Putamen (tissue), 1 donor: ENCODE results near the gene CXCR5.

Experiments
- DNase-seq: peaks from one replicate; pipeline ENCODE4 v3.0.0-alpha.2; 2016; ENCODE audit warnings: low spot score

Gene CXCR5

DNA sequence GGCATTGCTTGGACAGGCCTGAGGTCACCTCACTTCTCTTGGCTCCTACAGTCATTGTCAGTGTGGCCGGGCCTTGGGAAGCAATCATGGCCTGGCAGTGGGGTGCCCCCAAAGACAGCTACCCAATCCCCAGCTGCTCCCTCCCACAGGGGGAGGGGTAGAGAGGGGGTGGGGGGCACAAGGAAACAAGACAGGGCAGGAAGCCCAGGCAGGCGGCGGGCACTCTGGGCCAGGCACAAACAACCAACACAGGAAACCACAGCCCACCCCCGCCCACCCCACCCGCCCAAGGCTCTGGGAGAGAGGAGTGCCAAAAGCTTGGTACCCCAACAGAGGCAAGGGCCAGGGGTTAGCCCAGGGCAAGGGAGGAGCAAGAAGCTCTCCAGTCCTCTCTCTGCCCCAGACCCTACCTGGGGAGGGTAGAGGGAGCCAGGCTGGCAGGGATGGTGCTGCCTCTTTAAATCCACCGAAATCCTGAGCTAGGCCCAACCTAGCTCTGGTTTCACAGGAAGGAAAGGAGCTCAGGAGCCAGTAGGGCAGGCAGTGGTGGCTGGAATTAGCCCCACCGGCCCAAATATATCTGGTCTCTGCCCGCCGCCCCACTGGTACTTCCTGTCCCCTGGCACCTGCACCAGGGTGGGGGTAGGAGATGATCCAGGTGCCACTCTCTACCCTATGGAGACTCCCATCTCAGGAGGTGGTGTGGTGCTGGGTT lies 29.9 kb downstream of the CXCR5 start:
- DNase-seq = no peak

DNA sequence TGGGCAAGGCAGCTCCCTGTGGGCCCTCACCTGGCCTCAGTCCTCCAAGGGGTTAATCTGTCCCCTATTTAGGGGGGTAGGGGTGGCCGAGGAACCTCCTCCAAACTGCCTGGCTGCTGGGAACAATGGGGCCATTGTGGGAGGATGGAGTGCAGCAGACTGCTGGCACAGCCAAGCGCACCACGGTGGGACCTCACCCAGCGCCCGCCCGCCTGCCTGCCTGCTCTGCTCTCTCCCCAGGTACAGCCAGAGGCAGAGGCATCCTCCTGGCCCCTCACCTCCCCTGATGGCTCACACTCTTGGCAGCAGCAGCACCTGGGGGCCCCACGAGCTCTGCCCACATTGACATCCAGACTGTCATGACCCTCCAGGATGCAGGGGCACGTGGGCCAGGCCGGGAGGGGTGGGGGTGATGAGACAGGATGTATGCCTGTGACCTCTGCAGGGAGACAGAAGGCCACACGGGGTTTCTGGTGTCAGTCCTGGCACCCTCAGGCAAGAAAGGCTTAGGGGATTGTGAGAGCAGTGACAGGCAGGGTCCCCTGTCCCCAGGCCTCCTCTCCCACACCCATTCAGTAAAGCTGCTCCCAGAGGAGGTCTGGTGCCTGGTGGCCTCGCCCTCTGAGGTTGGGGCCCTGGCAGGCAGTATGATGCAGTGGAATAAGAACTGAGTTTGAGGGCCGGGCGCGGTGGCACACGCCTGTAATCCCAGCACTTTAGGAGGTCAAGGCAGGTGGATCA lies 30.7 kb downstream of the CXCR5 start:
- no peak for DNase-seq

- no peak for DNase-seq
Measured at GRCh38 chr11:118914987-118915386, 31.3 kb downstream of the CXCR5 start.

DNA sequence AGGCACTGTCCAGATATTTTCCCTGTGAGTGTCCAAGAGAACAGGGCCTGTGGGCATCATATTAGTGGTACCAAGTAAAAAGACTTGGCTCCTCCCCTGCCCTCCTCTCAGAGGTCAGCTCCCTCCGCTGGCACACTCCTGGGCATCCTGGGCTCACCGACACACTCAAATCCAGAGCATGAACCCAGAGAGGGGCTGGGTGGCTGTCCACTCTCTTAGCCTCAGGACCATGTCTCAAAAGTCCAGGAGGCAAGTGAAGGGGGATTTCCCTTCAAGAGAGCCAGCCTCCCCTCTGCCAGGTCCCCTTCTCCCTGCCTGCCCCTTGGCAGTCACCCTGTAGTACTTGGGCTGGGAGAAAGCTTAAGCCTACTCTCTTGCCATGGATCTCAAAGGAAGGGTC lies 31.7 kb downstream of the CXCR5 start:
- no peak for DNase-seq

DNA sequence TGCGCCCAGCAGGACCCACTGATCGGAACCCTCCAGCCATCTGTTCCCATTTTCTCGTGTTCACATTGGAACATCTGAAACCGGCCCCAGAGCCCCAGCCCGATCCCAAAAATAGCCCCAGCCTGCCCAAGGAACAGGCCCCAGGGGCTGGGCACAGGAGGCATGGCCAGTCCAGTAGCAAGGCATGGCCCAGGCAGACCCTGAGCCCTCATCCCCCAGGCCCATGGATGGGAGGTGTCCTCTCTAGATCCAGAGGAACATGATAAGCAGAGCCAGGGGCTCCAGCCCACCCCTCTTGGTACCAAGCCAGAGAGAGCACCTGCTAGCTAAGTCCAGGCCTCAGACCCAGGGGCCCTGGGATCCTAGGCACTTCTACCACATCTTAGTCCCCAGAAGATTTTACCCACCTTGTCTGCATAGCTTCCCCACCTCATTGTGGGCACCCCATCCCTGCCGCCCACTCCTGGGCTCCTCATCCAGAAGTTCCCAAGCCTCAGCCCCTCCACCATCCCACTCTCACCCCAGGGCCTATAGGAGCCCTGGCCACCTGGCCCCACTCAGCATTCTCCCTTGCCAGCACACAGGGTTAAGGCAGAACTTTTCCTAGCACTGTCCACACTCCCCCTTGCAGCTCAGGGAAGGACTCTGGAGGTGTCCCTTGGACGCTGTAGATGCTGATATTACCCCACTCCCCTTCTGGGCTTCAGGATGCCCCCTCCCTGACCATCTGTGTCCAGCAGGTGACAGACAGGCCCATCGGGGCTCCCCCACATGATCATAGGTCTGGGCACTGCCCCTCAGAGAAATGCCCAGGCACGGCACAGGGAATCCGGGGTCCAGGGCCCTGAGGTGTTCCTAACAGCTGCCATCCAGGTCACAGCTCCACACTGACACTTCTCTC lies 32.5 kb downstream of the CXCR5 start:
- DNase-seq = no peak

DNA sequence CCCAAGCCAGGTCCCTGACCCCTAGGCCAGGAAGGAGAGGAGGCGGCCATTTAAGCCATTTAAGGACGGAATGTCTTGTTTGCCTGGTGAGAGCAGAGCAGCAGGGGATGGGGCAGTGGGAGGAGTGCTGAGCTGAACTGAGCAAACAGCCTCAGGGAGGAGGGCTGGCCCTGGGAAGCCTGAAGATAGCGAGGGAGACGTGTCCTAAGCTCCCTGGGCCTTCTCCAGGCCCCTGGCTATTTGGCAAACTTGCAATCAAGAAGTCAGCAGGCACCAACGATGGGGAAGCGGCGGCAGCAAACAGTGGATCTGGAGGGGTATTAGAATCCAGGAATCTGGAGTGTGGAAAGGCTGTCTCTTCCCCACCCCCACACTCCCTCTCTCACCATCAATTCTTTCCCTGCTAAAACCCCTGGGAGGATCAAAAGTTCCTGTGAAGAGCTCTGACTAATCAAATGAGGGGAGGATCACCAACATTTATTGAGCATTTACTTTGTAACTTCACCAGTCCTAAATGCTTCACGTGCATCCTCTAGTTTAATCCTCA lies 33.2 kb downstream of the CXCR5 start:
- no peak for DNase-seq

GRCh38 chr11:118917481-118918127 lies 33.9 kb downstream of the CXCR5 start:
- no peak for DNase-seq

GRCh38 chr11:118918128-118918685 lies 34.5 kb downstream of the CXCR5 start:
- DNase-seq = no peak

DNA sequence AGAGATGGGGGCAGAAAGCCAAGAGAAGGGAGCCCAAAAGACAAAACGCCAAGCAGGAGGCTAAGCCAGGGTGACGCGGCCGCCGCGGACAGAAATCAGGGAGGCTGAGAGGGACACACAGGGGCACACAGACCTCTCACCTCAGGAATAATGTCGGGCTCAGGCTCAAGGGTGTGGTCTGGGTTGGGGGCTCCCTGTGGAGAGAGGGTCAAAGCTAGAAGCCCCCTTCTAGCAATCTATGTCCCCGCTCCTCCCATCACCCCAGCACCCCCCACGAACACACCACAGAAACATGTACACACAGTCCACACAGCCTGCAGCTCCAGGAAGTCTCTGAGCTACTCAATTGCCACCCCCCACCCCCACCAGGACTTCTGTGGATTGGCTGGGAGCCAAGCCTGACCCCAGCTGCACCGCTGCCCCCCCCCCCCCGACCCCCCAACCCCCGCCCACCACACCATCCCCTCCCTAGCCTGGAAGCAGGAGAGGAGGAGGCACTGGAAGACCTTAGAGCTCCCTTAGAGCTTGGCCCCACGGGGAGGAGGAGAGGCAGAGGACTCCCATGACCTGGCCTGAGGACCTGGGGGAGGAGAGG lies 35.1 kb downstream of the CXCR5 start:
- no peak for DNase-seq

- DNase-seq = no peak
Measured at GRCh38 chr11:118921121-118921928, 37.6 kb downstream of the CXCR5 start.

DNA sequence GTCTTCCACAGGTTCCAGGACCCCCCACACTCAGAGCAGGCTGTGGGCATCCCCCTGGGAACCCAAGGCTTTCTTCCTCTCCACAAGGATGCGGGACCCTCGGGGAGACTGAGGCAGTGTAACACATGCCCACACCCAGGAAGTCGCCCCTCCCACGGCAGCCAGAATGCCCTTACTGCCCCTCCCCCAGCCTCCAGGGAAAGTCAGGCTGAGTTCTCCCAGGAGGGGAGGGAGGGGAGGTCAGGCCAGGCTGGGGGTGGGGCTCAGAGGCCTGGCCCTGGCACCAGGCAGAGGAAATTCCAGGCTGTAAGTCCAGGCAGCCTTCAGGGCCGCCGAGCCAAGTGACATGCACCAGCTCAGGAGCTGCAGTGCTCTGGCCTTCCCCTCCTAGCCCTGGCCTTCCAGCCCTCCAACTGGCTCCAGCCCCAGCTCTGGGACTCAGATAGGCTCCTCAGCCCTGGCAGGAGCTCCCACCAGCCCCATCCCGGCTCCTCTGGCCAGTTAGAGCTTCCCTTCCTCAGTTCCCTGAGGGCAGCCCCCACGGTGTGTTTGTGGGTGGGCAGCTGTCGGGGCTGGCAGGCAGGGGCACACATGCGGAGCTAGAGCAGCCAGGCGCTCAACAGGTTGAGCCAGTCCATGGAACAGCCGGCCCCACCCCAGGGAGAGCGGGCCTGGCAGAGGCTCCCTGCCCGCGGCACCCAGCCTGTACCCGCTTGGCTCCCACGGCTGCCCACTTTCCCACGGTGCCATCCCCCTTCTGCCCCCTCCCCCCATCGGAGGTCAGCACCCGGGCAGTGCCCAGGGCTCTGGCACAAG lies 38.4 kb downstream of the CXCR5 start:
- no peak for DNase-seq

GRCh38 chr11:118922745-118923627 lies 39.3 kb downstream of the CXCR5 start:
- DNase-seq = no peak

DNA sequence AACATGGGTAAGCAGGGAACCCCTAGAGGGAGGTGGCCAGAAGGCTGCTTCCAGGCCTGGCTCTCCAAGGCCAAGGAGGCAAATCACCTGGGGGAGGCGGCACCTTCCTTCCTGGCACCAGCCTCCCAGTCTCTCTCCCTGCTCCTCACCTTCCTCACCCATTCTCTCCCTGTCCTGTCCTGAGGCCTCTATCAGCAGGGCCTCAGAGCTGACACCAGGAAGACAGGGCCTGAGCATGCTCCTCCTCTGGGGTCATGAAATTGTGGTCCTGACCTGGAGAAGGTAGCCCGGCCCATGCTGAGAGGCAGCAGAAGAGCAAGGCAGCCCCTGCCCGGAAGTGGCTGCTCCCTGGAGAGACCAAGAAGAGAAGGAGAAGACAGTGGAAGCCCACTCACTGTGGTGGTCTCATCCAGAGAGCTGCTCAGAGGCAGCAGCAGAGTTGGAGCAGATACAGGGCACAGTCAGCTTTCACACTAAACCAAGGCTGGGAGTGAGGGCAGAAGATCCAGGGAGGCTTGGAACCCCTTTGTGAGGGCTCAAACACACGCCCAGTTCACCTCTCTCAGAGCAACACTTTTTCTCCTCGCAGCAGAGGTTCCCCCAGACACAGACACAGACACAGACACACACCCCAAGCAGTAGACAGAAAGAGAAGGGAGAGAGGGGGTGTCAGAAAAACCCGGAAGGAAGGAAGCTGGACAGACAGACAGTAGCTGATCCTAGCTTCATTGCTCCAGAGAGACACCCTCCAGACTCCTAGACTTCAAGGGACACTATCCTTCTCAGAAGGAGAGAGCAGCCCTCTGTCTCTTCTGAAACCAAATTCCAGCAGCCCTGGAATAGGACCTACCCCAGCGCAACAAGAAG lies 40.3 kb downstream of the CXCR5 start:
- no peak for DNase-seq

DNA sequence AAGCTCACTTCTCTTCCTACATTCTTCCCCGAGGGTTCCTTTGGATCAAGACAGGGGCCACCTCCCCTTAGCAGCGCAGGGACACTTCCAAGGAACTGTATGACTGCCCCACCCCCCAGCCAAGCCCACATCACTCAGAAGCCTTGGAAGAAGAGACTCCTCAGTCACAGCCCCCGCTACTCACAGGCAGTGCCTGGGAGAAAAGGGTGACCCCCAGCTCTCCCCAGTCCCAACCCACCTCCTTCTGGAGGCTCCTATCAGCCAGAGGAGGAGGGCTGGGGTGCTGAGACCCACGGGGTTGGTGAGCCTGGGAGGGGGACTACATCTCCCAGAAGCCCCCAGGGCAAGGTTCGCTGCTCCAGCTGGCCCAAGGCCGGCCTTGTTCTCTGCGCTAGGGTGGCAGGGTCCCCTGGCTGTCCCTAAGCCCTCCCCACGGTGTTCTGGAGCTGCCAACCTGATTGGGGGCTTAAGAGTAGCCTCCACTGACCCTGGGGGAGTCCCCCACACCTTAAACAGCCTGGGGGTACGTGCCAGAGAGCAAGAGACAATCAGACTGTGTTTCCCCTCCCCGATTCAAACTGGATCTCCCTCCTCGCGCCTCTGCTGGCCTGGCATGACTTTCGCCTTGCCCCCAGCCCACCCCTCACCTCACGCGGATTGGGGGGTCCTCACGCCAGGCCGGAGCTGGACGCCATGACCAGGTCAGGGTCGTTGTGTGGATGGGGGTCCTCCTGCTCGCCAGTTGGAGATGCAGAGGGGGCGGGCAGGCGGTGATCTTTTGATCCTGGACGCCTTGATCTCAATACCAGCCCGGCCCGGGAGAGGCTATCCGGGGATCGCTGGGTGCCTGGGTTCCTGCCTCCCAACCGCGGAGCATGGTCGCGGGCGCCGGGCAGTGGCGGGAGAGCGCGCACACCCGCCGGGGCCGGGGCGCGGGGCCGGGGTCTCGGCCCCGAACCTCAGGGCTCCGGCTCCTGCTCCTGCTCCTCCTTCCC lies 41.2 kb downstream of the CXCR5 start:
- no peak for DNase-seq

DNA sequence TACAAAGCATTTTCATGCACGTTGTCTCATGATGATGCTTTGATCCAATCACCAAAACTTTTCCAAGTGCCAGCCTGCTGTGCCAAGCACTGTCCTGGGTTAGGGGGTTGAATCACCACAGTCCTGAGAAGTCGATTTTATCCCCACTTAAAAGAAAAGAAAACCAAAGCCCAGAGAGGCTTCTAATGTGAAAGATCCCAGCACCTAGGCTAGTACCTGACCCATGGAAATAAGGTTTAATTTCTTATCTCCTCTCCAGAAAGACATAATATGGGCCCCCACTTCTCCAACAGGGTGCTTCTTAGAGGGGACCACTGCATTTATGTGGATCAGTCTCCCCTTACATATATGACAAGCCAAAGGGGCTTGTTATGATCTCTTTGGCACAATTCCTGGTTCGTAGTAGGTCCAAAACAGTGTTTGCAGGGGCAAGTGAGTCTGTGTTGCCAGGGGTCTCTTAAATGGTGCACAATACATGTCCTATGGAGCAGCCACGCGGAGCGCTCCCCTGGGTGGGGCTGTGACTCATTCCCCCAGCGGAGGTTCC lies 43.9 kb downstream of the CXCR5 start:
- DNase-seq = no peak
